Measurements from ENCODE around the gene UNKL.

UNKL gene

DNA sequence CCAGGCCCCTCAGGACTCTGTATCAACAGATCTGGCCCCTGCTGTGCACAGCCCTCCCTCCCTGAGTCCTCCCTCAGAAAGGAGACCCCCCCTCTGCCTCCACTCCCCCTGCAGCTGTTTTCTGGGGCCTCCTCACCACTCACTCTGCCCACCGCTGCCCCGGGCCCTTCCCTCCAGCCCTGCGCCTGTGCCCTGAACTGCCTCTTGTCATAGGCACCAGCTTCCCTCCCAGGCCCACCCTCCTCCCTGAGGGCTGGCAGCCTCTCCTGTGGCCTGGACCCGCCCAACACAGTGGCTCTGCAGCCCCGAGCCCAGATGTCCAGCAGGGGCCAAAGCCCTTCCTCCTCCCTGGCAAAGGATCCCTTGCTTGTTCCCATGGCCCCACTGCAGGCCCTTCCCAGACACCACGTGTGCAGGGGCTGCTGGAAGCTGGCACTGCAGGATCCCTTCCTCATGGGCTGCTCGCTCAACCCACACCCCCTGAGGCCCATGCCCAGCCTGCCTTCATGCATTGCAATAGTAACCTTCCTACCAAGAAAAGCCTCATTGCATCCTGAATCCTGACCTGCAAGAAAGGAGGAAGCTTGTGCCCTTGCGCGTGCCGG is 37.0 kb downstream of the UNKL start:
- no peak for DNase-seq (ENCODE audit: low read depth)

DNA sequence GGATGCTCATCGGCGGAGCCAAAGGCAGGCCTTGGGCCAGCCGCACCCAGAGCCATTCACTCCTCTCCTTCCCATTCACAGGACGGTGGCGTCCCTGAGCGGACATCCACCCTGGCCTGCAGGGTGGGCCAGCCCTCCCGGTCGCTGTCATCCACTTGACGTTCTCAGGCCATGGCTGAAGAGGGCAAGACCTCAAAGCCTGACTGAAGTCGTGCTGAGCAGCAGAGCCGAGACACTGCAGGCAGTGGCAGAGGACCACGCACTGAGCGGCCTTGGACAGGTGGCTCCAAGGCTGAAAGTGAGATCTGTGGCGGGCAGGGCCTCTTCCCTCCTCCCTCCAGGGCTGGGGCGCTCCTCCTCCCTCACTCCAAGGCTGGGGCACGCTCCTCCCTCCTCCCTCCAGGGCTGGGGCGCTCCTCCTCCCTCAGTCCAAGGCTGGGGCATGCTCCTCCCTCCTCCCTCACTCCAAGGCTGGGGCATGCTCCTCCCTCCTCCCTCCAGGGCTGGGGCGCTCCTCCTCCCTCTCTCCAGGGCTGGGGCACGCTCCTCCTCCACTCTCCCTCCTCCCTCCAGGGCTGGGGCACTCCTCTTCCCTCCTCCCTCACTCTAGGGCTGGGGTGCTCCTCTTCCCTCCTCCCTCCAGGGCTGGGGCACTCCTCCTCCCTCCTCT is 38.6 kb downstream of the UNKL start:
- DNase-seq (ENCODE audit: low read depth) = no peak

DNA sequence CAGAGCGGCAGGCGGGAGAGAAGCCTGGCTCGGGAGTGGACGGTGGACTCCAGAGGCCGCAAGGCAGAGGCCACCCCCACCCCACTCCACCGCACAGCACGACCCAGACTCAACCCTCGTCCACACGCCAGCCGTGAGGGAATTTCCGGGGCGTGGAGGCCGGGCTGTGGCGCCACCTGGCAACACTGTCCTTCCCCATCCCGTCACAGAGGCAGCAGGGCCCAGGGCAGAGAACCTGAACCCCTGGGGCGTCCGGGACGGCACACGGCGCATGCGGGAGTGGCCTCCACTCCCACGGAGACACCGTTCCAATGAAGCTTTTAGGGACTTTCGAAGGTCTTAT is 39.2 kb downstream of the UNKL start:
- DNase-seq (ENCODE audit: low read depth) = no peak

DNA sequence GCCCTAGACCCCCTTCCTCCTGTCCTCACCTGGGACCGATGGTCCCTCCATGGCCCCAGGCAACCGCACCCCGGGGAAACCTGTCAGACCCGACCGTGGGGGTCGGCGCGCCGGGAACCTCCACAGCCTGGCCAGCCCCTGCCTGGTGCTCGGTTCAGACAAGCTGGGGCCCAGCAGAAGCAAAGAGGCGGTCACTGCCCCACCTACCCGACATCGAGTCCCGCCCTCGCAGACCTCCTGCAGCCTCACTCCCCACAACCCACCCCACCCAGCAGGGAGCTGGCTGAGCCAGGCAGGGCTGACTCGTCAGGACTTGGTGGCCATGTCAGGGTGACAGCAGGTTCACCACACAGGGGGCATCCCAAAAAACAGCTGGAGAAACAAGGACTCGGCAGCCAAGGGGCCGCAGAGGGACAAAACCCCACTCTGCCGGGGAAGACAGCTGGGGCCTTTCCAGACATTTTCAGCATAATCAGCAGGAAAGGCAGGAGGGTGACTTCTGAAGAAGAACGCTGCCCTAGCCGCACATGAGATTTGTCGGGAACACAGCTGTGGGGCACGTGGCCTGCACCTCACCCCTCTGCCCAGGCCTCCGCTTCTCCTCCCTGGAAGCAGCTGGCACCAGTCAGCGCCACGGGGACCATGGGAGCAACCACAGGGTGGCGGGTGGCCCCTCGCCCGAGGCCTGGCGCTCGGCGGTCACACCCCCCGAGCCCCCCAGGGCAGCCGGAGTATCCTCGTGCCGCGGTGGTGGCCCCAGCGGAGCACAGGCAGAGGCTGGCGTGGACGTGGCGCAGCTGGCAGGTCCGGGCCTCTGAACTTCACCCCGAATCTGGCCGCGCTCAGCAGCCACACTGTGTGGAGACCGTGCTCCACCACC is 39.8 kb downstream of the UNKL start:
- DNase-seq (ENCODE audit: low read depth) = no peak

DNA sequence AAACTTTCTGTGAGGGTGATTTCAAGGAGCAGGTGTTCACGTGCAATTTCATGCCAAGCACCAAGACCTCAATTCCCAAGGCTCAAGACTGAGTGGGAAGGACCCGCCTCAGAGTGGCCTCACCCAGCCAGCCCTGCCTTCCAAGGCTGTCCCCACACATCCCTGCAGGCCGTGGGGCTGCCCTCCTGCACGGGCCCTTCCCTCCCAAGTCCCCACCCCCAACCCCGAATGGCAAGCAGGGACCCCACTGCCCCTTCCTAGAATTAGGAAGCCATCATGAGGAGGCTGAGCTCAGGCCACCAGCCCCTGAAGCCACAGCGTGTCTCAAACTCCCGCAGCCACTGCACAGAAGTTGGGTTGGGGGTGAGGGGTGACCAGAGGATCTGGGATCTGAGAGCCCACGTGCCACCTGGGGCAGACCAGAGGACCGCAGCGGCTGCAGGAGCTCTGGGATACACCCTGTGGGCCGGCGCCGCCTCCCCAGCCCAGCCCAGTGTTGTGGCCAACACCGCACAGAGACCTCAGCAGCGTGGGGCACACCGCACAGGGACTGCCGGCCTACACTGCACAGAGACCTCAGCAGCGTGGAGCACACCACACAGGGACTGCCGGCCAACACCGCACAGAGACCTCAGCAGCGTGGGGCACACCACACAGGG is 42.1 kb downstream of the UNKL start:
- no peak for DNase-seq (ENCODE audit: low read depth)

DNA sequence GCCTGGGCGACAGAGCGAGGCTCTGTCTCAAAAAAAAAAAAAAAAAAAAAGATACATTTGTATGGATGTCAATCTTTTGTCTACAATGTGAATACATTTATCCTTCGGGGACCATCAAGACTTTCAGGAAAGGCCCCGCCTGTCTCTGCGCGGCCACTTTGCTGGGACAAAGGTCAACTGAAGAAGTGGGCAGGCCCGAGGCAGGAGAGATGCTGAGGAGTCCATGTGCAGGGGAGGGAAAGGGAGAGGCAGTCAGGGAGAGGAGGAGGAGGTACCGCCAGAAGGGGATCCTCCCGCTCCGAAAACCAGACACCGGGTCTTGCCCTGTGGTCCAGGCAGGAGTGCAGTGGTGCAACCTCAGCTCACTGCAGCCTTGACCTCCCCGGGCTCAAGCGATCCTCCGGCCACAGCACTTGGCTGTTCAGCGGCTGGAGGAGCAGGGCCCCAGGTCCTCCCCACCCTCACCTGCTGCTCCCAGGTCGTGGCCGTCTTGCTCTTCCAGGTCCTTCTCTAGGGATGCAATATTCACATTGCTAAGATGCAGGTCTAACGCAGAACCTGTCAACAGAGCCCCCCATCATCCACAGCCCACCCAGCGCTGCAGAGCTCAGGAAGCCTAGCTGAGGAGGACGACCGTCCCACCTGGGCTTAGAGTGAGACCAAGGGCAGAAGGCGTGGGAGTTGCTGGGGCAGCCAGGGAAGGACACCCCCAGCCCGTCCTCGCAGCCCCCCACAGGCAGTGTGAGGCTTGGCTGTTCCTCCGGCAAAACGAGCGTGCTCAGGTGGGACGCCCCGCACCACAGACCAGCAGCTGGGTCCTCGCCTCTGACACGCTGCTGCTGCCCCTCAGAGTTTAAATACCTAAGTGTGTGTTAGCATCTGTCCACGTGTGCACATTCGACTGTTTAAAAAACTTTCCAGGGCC is 43.2 kb downstream of the UNKL start:
- no peak for DNase-seq (ENCODE audit: low read depth)

DNA sequence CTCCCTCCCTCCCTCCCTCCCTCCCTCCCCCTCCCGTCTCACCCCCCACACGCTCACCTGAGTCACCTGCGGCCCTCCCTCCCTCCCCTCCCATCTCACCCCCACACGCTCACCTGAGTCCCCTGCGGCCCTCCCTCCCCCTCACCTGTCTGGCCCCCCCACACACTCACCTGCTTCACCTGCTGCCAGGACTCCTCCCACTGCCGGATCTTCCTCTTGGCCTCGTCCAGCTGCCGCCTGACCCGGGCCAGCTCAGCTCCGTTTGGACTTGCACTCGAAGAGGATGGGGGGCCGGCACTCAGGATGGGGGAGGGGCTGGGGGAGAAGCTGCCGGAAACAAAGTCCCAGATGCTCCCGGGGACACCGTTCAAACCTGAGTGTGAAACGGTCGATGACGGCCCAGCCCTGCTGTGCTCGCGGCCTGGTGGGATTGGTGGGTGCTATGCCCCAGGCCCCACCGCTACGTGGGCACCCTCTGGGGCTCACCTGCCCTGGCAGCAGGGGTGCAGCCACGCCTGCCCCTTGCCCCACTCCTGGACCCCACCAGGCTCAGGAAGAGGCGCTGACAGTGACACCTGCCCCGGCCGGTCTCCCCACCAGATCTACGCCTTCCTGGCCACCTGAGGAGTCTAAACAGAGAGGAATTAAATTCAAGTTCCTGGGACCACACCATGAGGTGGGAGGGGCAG is 46.9 kb downstream of the UNKL start:
- no peak for DNase-seq (ENCODE audit: low read depth)

DNA sequence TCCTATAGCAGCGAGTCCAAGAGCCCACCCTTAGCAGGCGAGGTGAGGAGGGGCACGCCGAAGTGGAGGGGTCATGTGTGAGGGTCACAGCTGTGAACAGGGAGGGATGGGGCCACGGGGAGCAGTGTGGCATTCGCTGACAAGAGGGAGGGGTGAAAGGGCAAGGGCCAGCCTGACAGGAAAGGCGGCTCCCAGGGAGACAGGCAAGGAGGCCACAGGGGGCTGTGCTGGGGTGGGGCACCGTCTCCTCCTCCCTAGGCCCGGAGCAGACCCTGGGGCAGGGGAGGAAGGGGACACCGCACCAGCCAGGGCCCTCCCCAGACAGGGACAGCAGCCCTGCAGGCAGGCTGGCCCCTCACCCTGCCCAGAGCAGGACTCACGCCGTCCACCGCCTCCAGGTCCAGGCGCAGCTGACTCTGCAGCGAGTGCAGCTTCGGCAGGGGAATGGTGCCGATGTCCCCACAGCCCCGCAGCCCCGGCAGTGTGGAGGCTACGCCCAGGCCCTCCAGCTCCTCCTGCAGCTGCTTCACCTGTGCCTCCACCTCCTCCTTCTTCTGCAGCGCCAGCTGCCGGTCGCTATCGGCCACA is 47.7 kb downstream of the UNKL start:
- DNase-seq (ENCODE audit: low read depth) = no peak

DNA sequence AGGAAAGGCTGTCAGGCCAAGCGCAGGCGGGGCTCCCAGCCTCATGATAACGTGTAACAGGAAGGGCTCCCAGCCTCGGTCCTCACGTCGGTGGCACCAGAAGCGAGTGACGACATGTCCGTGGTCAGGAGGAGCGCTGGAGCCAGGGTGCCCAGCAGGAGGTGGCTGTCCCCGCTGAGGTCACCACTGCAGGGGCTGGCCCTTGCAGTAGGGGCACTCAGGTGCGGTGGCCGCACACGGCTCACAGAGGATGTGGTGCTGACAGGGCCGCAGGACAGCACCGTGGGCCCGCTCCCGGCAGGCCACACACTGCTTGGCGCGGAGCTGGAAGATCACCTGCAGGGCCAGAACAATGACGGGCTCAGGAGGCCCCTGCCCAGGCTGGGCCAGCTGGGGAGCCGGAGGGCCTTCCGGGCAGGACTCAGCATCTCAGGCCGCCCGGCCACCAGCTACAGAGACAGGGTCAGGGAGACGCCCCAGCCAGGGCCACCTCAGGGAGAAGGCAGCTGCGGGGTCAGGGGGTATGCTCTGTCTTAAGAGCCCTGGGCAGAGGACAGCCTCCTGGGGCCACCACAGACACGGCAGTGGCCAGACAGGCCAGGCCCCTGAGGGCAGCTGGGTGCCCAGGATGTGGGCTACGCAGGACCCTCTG is 48.3 kb downstream of the UNKL start:
- DNase-seq (ENCODE audit: low read depth) = no peak

DNA sequence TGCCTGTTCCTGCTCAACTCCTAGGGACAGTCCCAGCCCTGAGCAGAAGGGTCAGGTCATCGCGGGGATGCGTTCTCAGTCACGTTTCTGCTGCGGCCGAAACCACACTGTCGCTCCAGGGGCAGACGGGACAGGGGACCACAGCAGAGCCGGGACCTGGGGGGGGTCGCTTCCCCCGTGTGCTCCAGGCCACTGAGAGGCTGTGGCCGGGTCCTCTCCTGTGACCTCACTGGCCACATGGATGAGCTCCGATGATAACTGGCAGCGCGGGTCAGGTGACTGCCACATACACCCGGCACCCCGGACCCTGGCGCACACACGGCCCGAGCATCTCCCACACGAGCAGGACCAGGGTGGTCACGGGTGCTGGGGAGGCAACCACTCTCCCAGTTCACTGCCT is 50.0 kb downstream of the UNKL start:
- no peak for DNase-seq (ENCODE audit: low read depth)

DNA sequence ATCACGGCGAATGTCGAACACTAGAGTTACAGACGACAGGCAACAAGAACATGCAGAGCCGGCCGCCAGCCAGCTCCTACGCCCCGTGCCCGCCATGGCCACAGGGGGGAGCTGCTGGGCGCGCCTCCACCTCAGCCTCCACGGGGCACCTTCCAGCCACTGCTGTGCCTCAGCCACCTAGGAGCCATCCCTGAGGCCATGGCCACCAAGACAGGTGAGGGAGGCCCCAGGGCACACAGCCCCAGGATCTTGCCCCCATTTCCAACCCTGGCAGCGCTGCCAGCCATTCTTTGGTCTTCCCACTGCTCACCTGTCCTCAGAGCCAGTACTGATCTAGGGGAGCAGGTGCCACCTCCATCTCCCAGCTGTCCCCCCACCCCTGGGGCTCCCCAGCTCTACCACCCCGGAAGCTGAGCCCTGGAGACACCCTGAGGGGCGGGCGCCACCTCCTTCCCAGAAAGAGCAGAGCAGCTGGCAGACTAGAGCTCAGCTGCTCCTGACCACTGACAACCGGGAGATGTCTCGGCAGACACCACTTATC is 50.9 kb downstream of the UNKL start:
- DNase-seq (ENCODE audit: low read depth) = peak; percentile 56

DNA sequence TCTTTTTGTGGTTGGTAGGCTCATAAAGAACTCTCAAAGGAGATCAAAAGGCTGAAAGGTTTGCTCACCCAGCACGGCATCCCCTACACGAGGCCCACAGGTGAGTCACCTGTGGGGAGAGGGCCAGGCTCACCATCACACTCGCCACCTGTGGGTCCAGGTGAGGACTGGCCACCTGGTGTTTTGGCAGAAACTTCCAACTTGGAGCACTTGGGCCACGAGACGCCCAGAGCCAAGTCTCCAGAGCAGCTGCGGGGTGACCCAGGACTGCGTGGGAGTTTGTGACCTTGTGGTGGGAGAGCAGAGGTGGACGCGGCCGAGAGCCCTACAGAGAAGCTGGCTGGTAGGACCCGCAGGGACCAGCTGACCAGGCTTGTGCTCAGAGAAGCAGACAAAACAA is 51.7 kb downstream of the UNKL start:
- DNase-seq (ENCODE audit: low read depth) = no peak

DNA sequence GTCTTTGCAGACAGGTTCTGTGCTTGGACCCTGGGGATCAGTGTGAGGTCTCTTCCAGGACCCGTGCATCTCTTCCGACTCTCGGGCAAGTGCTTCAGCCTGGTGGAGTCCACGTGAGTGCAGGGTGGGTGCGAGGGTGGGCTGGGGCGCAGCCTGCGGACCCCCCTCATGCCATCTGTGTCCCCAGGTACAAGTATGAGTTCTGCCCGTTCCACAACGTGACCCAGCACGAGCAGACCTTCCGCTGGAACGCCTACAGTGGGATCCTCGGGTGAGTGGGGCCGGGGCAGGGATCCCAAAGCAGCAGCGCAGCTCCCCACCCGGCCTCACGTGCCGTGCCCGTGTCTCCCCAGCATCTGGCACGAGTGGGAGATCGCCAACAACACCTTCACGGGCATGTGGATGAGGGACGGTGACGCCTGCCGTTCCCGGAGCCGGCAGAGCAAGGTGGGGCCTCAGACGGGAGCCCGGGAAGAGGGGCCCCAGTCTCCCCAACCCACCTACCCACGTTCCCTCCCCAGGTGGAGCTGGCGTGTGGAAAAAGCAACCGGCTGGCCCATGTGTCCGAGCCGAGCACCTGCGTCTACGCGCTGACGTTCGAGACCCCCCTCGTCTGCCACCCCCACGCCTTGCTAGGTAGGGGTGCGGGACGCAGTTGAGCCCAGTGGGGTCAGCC is 52.7 kb downstream of the UNKL start:
- DNase-seq (ENCODE audit: low read depth) = no peak

DNA sequence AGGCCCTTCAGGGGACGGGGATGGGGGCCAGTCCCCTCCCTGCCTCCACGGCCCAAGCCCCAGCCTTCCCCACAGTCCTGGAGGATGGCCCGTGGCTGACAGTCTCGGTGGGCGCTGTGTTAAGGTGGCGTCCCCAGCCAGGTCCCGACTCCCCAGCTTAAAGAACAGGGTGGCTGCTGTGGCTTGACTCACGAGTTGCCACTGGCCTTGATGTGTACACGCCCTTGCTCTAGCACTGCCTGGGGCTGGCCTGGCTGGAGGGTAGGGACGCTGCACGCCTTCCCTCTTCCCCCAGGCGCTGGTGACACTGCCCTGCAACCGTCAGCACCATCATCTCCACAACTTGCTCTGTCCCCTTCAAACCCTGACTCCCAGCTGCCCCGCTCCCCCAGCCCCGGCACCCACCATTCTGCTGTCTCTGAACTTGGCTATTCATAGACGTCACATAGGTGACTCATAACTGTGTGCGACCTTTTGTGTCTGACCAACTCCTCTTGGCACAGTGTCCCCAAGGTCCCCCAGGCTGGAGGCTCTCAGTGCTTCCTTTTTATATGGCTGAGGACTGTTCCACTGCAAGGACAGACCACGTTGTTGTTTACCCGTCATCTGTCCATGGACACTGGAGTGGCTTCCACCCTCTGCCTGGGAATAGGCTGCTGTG is 56.5 kb downstream of the UNKL start:
- no peak for DNase-seq (ENCODE audit: low read depth)

DNA sequence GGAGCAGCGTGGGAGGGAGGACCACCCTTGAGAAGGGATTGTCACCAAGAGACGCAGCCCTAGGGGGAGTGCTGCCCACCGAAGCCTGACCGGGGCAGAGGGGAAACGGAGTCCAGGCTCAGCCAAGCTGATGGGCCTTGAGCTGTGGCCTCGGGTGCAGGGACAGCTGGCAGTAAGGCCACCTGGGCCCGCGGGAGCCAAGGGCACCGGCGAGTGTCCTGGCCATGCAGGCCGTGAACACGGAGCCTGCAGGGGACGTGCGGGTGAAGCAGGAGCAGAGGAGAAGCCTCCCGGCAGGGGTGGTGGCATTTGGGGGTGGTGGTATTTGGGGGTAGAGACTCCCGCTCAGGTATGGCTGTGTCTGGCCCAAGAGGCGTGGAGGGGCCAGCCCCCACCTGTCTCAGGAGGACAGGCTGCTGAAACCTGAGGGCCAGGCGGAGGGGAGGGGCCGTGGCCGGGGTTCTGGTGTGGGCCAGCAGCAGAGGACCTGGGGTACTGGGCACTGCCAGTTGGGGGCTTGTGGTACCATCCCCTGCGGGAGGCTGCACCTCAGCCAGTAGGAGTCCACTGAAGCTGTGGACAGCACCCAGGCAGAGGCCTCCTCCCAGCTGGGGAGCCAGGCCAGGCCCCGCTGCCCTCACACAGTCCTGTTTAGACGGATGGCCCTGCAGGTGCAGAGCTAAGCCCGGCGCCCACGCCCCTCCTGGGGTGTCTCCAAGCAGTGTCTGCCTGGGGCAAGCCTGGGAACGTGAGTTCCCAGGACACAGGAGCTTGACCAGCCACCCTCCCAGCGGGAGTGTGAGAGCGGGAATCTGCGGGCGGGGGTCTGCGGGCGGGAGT is 58.2 kb downstream of the UNKL start:
- DNase-seq (ENCODE audit: low read depth) = no peak

DNA sequence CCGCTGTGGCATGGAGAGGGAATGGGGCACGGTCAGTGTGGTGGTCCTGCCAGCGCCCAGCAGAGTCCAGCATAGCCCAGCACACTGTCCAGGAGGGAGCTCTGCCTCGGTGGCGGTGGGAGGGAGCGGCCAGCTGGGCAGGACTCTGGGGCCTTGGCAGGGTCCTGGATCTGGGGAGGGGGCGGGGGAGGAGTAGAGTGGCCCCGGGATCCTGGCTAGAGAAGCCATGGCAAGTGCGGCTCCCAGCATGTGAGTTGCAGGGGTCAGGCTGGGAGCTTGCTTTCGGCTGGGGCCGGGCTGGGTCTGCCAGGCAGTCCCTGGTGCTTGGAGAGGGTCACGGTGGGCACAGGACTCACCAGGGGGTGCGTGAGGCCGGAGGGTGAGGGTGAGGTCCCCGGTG is 58.9 kb downstream of the UNKL start:
- DNase-seq (ENCODE audit: low read depth) = no peak

DNA sequence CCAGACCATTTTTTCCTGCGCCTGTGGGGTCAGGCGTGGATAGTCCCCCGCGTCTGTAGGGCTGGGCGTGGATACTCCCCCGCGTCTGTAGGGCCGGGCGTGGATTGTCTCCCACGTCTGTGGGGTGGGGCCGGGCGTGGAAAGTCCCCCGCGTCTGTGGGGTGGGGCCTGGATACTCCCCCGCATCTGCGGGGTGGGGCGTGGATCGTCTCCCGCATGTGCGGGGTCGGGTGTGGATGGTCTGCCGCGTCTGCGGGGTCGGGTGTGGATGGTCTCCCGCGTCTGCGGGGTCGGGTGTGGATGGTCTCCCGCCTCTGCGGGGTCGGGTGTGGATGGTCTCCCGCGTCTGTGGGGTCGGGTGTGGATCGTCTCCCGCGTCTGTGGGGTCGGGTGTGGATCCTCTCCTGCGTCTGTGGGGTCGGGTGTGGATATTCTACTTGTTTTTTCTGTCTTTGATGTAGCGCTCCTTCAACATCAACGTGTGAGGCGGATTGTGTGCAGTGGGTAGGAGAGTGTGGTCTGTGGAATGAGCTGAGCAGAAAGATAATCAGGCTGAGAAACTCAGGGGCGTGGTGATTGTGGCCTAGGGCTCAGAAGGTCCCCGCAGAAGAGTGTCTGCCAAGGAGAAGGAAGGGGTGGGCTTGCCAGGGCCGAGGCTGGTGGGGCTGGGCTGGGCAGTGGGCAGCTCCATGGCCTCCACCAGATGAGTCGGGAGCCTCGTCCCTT is 59.5 kb downstream of the UNKL start:
- DNase-seq (ENCODE audit: low read depth) = no peak
